Epidermal melanocyte (primary cell): ENCODE data around the gene ZP3.
"Not testable (repeated sequence)": the region's sequence is repeated elsewhere in the genome, so short reads cannot be mapped to it uniquely, and the experiment has no call there.

Experiments
- DNase-seq: peaks from one replicate; pipeline ENCODE4 v3.0.0; 2011; ENCODE audit warnings: low spot score; ENCODE audit not compliant: insufficient read length

ZP3 gene

GRCh38 chr7:76424413-76425111, at the start of gene ZP3:
Gene ZP3, plus strand, starts transcription at chr7:76424950. Its CDS starts 15 bp downstream, at chr7:76424965.
- no peak for DNase-seq

DNA sequence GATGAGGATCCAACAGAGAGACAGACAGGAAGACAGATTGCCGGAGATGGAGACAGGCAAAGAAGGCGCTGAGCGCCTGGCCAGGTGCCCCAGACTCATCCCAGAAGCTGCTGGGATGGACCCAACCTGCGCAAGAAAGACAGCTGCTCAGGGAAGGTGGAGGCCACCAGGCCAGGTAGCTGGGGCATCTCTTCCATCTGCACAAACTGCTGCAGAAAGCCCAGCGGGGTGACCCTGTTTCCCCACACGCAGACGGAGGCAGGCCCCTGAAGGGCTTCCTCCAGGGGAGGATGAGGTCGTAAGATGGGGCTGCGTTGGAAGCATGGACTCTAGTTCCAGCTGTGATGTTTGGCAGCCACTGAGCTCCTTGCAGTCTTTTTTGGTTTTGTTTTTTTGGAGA, 49.5 kb upstream of the ZP3 start:
- DNase-seq, result no peak

GRCh38 chr7:76377186-76377918, 47.4 kb upstream of the ZP3 start:
- no peak for DNase-seq

DNA sequence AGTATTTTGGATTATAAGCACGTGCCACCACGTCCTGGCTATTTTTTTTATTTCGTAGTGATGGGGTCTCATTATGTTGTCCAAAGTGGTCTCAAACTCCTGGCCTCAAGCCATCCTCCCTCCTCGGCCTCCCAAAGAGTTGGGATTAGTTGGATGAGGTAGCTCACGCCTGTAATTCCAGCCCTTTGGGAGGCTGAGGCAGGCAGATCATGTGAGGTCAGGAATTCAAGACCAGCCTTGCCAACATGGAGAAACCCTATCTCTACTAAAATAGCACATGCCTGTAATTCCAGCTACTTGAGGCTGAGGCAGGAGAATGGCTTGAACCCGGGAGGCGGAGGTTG, 44.2 kb upstream of the ZP3 start:
- no peak for DNase-seq

DNA sequence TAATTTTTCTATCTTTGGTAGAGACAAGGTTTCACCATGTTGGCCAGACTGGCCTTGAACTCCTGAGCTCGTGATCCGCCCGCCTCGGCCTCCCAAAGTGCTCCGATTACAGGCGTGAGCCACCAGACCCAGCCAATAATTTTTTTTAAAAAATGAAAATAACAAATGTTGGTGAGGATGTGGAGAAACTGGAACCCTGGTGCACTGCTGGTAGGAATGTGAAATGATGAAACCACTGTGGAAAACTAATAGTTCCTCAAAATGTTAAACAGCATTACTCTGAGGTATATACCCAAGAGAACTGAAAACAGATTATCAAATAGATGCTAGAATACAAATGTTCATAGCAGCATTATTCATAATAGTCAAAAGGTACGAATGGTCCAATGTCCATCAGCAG, 42.9 kb upstream of the ZP3 start:
- DNase-seq, result no peak

GRCh38 chr7:76383089-76383944, 41.4 kb upstream of the ZP3 start:
- no peak for DNase-seq

- DNase-seq, result no peak
Observed at GRCh38 chr7:76386691-76387260, 38.0 kb upstream of the ZP3 start.

DNA sequence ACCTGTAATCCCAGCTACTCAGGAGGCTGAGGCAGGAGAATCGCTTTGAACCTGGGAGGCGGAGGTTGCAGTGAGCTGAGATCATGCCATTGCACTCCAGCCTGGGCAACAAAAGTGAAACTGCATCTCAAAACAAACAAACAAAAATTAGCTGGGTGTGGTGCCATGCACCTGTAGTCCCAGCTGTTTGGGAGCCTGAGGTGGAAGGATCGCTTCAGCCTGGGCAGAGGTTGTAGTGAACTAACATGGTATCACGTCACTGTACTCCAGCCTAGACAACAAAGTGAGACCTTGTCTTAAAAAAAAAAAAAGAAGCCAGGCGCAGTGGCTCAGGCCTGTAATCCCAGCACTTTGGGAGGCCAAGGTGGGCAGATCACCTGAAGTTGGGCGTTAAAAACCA, 37.0 kb upstream of the ZP3 start:
- DNase-seq, result not testable (repeated sequence)

DNA sequence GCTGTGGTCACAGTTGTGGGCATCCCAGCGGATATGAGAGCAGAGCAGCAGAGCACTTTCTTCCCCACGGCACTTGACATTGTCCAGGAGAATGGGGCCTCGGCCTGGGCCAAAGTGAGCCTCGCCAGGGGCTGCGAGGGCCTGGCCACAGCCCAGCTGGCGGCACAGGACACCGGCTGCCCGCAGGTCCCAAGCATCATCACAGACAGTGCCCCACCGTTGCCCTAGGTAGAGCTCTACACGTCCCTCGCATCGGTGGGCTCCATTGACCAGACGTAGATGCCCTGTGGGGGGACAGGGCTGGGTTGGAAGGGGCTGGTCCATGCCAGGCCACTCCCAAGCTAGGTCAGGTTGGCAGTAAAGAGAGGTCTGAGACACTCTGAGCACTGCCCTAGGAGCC, 34.7 kb upstream of the ZP3 start:
- no peak for DNase-seq

DNA sequence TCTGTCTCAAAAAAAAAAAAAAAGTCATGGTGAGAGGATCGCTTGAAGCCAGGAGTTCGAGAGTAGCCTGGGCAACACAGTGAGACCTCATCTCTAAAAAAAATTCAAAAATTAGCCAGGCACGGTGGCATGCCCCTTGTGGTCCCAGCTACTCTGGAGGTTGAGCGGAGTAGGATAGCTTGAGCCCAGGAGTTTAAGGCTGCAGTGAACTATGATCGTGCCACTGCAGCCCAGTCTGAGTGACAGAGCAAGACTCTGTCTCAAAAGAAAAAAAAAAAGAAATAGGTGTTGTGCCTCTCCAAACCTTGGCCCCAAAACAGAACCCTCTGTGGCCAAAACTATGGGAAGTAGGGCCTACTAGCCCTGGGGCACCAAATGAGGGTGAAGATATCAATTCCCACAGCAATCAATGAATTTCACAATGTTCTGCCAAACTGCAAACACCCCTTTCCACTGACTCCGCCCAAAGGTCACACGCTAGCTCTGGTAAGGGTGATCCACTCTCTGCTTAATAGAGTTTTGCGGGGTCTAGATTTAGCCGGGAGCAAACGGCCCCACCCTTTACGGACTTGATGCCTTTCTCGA, 32.1 kb upstream of the ZP3 start:
- DNase-seq, result no peak

DNA sequence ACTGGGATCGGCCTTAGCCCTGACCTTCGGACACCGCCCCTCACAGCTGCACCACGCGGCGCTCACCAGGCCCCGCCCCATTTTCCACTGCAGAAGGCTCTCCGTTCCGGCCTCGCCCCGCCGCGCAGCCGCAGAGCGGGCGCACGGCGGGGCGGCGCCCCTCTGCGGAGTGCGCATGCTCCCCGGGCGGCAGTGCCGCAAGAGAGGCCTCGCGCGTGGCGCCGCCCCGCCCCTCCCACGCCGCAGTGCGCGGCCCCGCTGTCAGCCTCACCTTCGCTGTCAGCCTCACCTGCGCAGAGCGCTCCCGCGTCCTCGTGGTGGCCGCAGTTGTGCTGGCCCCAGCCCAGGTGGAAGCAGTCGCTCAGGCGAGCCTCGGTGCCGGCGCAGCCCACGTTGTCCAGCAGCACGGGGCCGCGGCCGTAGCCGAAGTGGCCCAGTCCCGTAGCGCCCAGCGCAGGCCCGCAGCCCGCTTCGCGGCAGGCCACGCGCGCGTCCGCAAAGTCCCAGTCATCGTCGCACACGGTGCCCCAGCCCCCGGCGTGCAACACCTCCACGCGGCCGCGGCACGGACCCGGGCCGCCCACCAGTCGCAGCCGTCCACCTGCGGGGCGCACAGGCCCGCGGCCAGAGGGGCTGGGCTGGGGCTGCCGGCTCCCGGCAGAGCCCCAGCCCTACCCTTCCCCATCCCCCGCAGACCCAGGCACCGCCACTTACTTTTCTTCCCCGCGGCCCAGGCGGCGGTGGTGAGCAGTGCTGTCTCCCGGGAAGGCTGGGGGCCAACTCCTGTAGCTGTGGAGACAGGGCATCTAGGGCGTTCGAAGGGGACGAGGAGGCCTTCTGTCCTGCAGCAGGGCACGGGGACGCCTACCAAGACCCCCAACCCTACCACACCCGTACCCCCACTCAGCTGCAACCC, 31.4 kb upstream of the ZP3 start:
- peak; percentile 97 for DNase-seq

DNA sequence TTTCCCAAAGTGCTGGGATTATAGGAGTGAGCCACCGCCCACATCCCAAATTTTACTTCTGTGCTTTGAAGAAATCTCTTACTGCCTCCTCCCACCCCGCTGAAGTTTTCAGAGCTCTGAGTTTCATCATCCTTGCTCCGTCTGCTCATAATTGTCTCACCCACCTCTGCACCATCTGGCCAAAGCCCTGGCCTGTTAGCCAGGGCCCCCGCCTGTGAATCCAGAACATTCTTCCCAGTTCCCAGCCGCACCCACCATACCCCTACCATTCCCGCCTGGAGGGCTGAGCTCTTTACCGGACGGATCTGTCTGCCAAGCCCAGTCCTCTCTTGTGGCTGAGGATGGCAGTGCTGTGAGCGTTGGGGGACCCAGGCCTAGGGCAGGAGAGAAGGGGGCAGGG, 29.8 kb upstream of the ZP3 start:
- no peak for DNase-seq

DNA sequence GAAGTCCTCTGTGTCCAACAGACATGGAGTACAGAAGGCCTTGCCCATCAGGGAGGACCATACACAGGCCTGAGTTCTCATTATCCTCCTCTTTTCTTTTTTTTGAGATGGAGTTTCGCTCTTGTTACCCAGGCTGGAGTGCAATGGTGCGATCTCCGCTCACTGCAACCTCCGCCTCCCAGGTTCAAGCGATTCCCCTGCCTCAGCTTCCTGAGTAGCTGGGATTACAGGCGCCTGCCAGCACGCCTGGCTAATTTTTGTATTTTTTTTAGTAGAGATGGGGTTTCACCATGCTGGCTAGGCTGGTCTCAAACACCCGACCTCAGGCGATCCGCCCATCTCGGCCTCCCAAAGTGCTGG, 29.2 kb upstream of the ZP3 start:
- DNase-seq, result not testable (repeated sequence)

- DNase-seq, result no peak
Observed at GRCh38 chr7:76395965-76396726, 28.6 kb upstream of the ZP3 start.

DNA sequence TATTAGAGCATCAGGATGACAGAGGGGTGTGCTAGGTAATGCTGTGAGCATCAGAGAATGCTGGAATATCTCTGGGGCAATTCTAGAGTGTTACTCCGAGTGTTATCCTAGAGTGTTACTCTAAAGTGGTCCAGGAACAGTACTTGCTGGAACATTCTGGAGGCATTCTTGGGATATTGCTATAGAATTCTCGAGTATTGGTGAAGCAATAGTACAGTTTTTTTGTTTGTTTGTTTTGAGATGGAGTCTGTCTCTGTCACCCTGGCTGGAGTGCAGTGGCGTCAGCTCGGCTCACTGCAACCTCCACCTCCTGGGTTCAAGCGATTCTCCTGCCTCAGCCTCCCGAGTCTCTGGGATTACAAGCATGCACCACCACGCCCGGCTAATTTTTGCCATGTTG, 27.9 kb upstream of the ZP3 start:
- no peak for DNase-seq

DNA sequence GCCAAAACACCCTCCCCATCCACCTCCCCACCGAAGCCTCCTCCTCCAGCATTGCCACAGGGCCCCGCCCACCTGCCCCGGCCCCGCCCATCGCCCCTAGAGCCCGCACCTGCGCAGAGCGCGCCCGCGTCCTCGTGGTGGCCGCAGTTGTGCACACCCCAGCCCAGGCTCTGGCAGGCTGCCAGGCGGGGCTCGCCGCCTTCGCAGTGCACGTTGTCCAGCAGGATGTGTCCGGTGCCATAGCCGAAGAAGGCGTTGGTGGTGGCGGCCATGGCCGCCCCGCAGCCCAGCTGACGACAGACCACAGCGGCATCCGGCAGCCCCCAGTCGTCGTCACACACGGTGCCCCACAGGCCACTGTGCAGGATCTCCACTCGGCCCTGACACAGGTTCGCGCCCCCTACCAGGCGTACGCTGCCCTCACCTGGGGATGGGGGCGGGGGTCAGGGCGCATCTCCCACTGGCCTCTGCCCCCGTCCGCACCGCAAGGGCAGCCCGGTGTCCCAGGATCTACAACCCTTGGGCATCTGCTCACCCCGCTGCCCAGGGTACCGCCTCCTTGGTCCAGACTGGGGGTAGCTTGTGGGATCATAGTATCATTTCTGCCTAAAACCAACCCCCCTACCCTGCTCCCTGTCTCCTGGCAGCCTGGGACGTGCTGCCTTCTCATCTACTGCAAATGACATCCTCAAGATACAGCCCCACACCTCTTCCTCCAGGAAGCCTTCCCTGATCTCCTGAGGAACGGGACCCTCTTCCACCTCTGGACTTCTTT, 27.2 kb upstream of the ZP3 start:
- peak; percentile 43 for DNase-seq

DNA sequence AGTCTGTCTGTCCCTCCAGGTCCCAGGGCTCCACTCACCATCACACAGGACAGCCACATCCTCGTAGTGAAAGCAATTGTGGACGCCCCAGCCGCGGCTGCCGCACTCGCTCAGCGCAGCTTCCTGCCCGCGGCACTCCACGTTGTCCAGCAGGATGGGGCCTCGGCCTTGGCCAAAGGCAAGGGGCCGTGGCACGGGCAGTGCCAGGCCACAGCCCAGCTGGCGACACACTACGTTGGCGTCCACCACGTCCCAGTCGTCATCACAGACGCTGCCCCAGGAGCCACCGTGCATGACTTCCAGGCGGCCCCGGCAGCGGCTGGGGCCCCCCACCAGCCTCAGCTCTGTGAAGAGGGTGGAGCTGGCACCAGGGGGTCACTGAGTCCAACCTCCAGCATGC, 24.5 kb upstream of the ZP3 start:
- DNase-seq, result no peak

- DNase-seq, result not testable (repeated sequence)
Observed at GRCh38 chr7:76403097-76403496, 21.7 kb upstream of the ZP3 start.
